ENCODE data around the gene SCD. TPM values are rescaled to one million over a fixed set of nuclear protein-coding genes. Genes with fewer than 3 reads are reported as not detected.

The SCD gene
- total and polyA plus RNA-seq, 4 donors, result 43.4 to 1,255 (median 234) TPM

- Histone ChIP-seq H3K9ac (ENCODE audit: low read depth in 1 of 2, low read length in 2 of 2) (no peak overlapping the region), H3K9me3 (ENCODE audit: control insufficient read depth in 4 of 4, low read length in 3 of 4) (no peaks in the 10 kb centered on the region), H3K27me3 (ENCODE audit: control insufficient read depth in 4 of 4, insufficient read depth in 4 of 4, low read length in 3 of 4) (peaks cover 0 to 2% (median 0%) of the 10 kb centered on the region in 4 donors), H3K4me3 (ENCODE audit: low read depth in 1 of 3, low read length in 3 of 3) (no peak overlapping the region), H3K4me1 (ENCODE audit: control insufficient read depth in 4 of 4, insufficient read depth in 4 of 4, low read length in 3 of 4) (peaks cover 0 to 3% (median 3%) of the 10 kb centered on the region in 4 donors), H3K27ac (ENCODE audit: low read depth in 1 of 2, low read length in 2 of 2) (no peak overlapping the region), H3K36me3 (ENCODE audit: control insufficient read depth in 4 of 4, insufficient read depth in 3 of 4, low read depth in 1 of 4, low read length in 3 of 4) (no peaks in the 10 kb centered on the region)
- TF ChIP-seq FOXA2 (IDR thresholded peaks at IDR 0.05) (no peak), RXRA (IDR thresholded peaks at IDR 0.05) (no peak), MAX (IDR thresholded peaks at IDR 0.05) (no peak), JUND (IDR thresholded peaks at IDR 0.05) (no peak), EGR1 (IDR thresholded peaks at IDR 0.05; ENCODE audit: low read depth in 2 of 2) (no peak), HNF4G (IDR thresholded peaks at IDR 0.05) (no peak), SP1 (IDR thresholded peaks at IDR 0.05) (no peak), FOXA1 (IDR thresholded peaks at IDR 0.05) (no peak), NR2F2 (IDR thresholded peaks at IDR 0.05) (no peak), HNF4A (conservative IDR thresholded peaks at IDR 0.05) (no peak), TAF1 (conservative IDR thresholded peaks at IDR 0.05) (no peak), ZBTB33 (IDR thresholded peaks at IDR 0.05) (no peak), ATF3 (IDR thresholded peaks at IDR 0.05) (no peak), RAD21 (IDR thresholded peaks at IDR 0.05) (no peak)
- 90% methylated on average over 3 of the region's 3 CpGs for WGBS
- no peak for DNase-seq (ENCODE audit: low spot score)
These were observed 42.6 kb upstream of the SCD start for GRCh38 chr10:100304414-100304813.

- H3K4me3 ChIP-seq (ENCODE audit: low read depth in 1 of 3, low read length in 3 of 3), result no peak overlapping the region
- TF ChIP-seq FOXA2 (IDR thresholded peaks at IDR 0.05) (no peak), YY1 (IDR thresholded peaks at IDR 0.05) (no peak), NR2F2 (IDR thresholded peaks at IDR 0.05) (no peak), ATF3 (IDR thresholded peaks at IDR 0.05) (no peak), GABPA (IDR thresholded peaks at IDR 0.05 in 1 of 2, conservative IDR thresholded peaks at IDR 0.05 in 1 of 2) (no peak), CTCF (IDR thresholded peaks at IDR 0.05; ENCODE audit: low read depth, low read length, missing input control) (no peak), ZBTB33 (IDR thresholded peaks at IDR 0.05) (no peak), TAF1 (conservative IDR thresholded peaks at IDR 0.05) (no peak), RAD21 (IDR thresholded peaks at IDR 0.05) (no peak), FOXA1 (IDR thresholded peaks at IDR 0.05) (no peak), EGR1 (IDR thresholded peaks at IDR 0.05; ENCODE audit: low read depth in 2 of 2) (no peak), HNF4G (IDR thresholded peaks at IDR 0.05) (no peak), MAX (IDR thresholded peaks at IDR 0.05) (no peak), HNF4A (conservative IDR thresholded peaks at IDR 0.05) (no peak)
- H3K9me3 ChIP-seq (ENCODE audit: control insufficient read depth in 4 of 4, low read length in 3 of 4), result no peaks in the 10 kb centered on the region
- H3K27me3 ChIP-seq (ENCODE audit: control insufficient read depth in 4 of 4, insufficient read depth in 4 of 4, low read length in 3 of 4), result peaks cover 0 to 2% (median 0%) of the 10 kb centered on the region in 4 donors
- WGBS, result 94% methylated on average over 5 of the region's 5 CpGs
- no peak for DNase-seq (ENCODE audit: low spot score)
- no peak overlapping the region for H3K27ac ChIP-seq (ENCODE audit: low read depth in 1 of 2, low read length in 2 of 2)
- H3K9ac ChIP-seq (ENCODE audit: low read depth in 1 of 2, low read length in 2 of 2), result no peak overlapping the region
- H3K4me1 ChIP-seq (ENCODE audit: control insufficient read depth in 4 of 4, insufficient read depth in 4 of 4, low read length in 3 of 4), result no peaks in the 10 kb centered on the region
- no peaks in the 10 kb centered on the region for H3K36me3 ChIP-seq (ENCODE audit: control insufficient read depth in 4 of 4, insufficient read depth in 3 of 4, low read depth in 1 of 4, low read length in 3 of 4)
These were observed 40.2 kb upstream of the SCD start for GRCh38 chr10:100306861-100307260.
